ENCODE data around the gene PLA2G4C. TPM values are rescaled to one million over a fixed set of nuclear protein-coding genes. Genes with fewer than 3 reads are reported as not detected.

The PLA2G4C gene
- total RNA-seq, 4 donors from 2014 or later = 1.4 to 7.6 (median 4.5) TPM

GRCh38 chr19:48120505-48120904 is 9.9 kb upstream of the PLA2G4C start:
- no peak overlapping the region for H3K4me3 ChIP-seq (ENCODE audit: low read depth, poor library complexity, severe bottlenecking)
- TF ChIP-seq CTCF (IDR thresholded peaks at IDR 0.05) (no peak), POLR2A (IDR thresholded peaks at IDR 0.05) (no peak)
- intact Hi-C loops (cut with DNase I; ENCODE audit: low total_unique reads) = no loop called here
- 97 to 98% methylated on average over 2 of the region's 2 CpGs for WGBS, 2 donors
- no peak for DNase-seq (ENCODE audit: low spot score in 2 of 2)

- intact Hi-C loops (cut with DNase I; ENCODE audit: low total_unique reads) = no loop called here
- no peak for DNase-seq (ENCODE audit: low spot score in 2 of 2)
- WGBS, 2 donors = 84 to 86% methylated on average over 11 of the region's 11 CpGs
- TF ChIP-seq CTCF (IDR thresholded peaks at IDR 0.05) (no peak), POLR2A (IDR thresholded peaks at IDR 0.05) (no peak)
- H3K4me3 ChIP-seq (ENCODE audit: low read depth, poor library complexity, severe bottlenecking) = no peak overlapping the region
Measured at GRCh38 chr19:48118131-48118517, 7.5 kb upstream of the PLA2G4C start.

- 87 to 95% methylated on average over 12 of the region's 12 CpGs for WGBS, 2 donors
- TF ChIP-seq CTCF (IDR thresholded peaks at IDR 0.05) (no peak), POLR2A (IDR thresholded peaks at IDR 0.05) (no peak)
- intact Hi-C loops (cut with DNase I; ENCODE audit: low total_unique reads) = no loop called here
- H3K4me3 ChIP-seq (ENCODE audit: low read depth, poor library complexity, severe bottlenecking) = no peak overlapping the region
- DNase-seq (ENCODE audit: low spot score in 2 of 2) = no peak
Measured at GRCh38 chr19:48117515-48118130, 7.0 kb upstream of the PLA2G4C start.

- no peak for TF ChIP-seq POLR2A (IDR thresholded peaks at IDR 0.05)
- no peak for TF ChIP-seq CTCF (IDR thresholded peaks at IDR 0.05)
- intact Hi-C loops (cut with DNase I; ENCODE audit: low total_unique reads) = no loop called here
- 81 to 82% methylated on average over 16 of the region's 16 CpGs for WGBS, 2 donors
Measured at GRCh38 chr19:48113190-48113917, 2.7 kb upstream of the PLA2G4C start.

GRCh38 chr19:48111280-48111679 is 663 bp upstream of the PLA2G4C start:
- intact Hi-C loops (cut with DNase I; ENCODE audit: low total_unique reads) = no loop called here
- 56% methylated on average over 7 of the region's 7 CpGs for WGBS, 2 donors

More at GRCh38 chr19:48113190-48113917, 2.7 kb upstream of the PLA2G4C start:
- no peak for DNase-seq (ENCODE audit: low spot score in 2 of 2)
- no peak overlapping the region for H3K4me3 ChIP-seq (ENCODE audit: low read depth, poor library complexity, severe bottlenecking)

More at GRCh38 chr19:48111280-48111679, 663 bp upstream of the PLA2G4C start:
- no peak for DNase-seq (ENCODE audit: low spot score in 2 of 2)
- TF ChIP-seq POLR2A (IDR thresholded peaks at IDR 0.05) (no peak), CTCF (IDR thresholded peaks at IDR 0.05) (no peak)
- H3K4me3 ChIP-seq (ENCODE audit: low read depth, poor library complexity, severe bottlenecking) = no peak overlapping the region
